ENCODE measurements around the gene TNS2. TPM values are rescaled to one million over a fixed set of nuclear protein-coding genes. Genes with fewer than 3 reads are reported as not detected.

Gene TNS2
- total and polyA plus RNA-seq, 2 of the 13 experiments (the other 11 are each of a cell fraction or from before 2014, with no cell fraction given): 8.9 to 20.4 TPM

GRCh38 chr12:53005986-53006809 is 43.7 kb upstream of the TNS2 start, which contains the start of gene EIF4B (continued):
- TF ChIP-seq ZNF710 (CRISPR knock-in tag; IDR thresholded peaks at IDR 0.05; ENCODE audit: borderline replicate concordance) (peak; percentile 83), ZBTB38 (CRISPR knock-in tag; IDR thresholded peaks at IDR 0.05) (no peak), POLR2AphosphoS2 (IDR thresholded peaks at IDR 0.05; ENCODE audit: low read depth, low read length) (0 out of 2 replicates have a peak, but pooled peaks have one; percentile 51), ZBTB8A (CRISPR knock-in tag; IDR thresholded peaks at IDR 0.05; ENCODE audit: borderline replicate concordance, low read depth) (no peak), ZNF124 (CRISPR knock-in tag; IDR thresholded peaks at IDR 0.05) (0 out of 2 replicates have a peak, but pooled peaks have one; percentile 38), REXO4 (CRISPR knock-in tag; IDR thresholded peaks at IDR 0.05; ENCODE audit: borderline replicate concordance) (no peak), NAIF1 (CRISPR knock-in tag; IDR thresholded peaks at IDR 0.05; ENCODE audit: borderline replicate concordance) (no peak), SMAD1 (CRISPR knock-in tag; IDR thresholded peaks at IDR 0.05; ENCODE audit: borderline replicate concordance, low read depth) (no peak), MAFF (IDR thresholded peaks at IDR 0.05; ENCODE audit: low read depth, low read length) (peak; percentile 63; the same call in 1 of the 2 replicates), ATF3 (CRISPR knock-in tag; IDR thresholded peaks at IDR 0.05) (no peak), SALL1 (CRISPR knock-in tag; IDR thresholded peaks at IDR 0.05) (peak; percentile 68), ZKSCAN5 (CRISPR knock-in tag; IDR thresholded peaks at IDR 0.05) (no peak), FOXK2 (IDR thresholded peaks at IDR 0.05) (peak; percentile 84), ZNF20 (CRISPR knock-in tag; IDR thresholded peaks at IDR 0.05) (no peak), ZNF761 (CRISPR knock-in tag; conservative IDR thresholded peaks at IDR 0.05) (no peak), ZNF720 (CRISPR knock-in tag; IDR thresholded peaks at IDR 0.05) (no peak), ZNF335 (CRISPR knock-in tag; IDR thresholded peaks at IDR 0.05) (peak; percentile 51; the same call in 1 of the 2 replicates), MED8 (CRISPR knock-in tag; IDR thresholded peaks at IDR 0.05; ENCODE audit: insufficient replicate concordance) (peak; percentile 84), TSC22D2 (CRISPR knock-in tag; IDR thresholded peaks at IDR 0.05; ENCODE audit: borderline replicate concordance) (no peak; the same call in 1 of the 2 replicates), SYNCRIP (IDR thresholded peaks at IDR 0.05; ENCODE audit: insufficient read depth, low read depth, low read length) (no peak), PLRG1 (conservative IDR thresholded peaks at IDR 0.05) (no peak), ZNF274 (CRISPR knock-in tag; IDR thresholded peaks at IDR 0.05) (no peak), ZNF816 (CRISPR knock-in tag; IDR thresholded peaks at IDR 0.05; ENCODE audit: borderline replicate concordance) (0 out of 2 replicates have a peak, but pooled peaks have one; percentile 88), ZNF570 (CRISPR knock-in tag; IDR thresholded peaks at IDR 0.05; ENCODE audit: borderline replicate concordance) (no peak), SCMH1 (CRISPR knock-in tag; IDR thresholded peaks at IDR 0.05; ENCODE audit: borderline replicate concordance) (no peak)
- TF ChIP-seq, protein P1, sequence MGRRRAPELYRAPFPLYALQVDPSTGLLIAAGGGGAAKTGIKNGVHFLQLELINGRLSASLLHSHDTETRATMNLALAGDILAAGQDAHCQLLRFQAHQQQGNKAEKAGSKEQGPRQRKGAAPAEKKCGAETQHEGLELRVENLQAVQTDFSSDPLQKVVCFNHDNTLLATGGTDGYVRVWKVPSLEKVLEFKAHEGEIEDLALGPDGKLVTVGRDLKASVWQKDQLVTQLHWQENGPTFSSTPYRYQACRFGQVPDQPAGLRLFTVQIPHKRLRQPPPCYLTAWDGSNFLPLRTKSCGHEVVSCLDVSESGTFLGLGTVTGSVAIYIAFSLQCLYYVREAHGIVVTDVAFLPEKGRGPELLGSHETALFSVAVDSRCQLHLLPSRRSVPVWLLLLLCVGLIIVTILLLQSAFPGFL (CRISPR knock-in tag; IDR thresholded peaks at IDR 0.05): no peak

All from HepG2 (cell line).